Body of pancreas (tissue), 4 donors: ENCODE data around the gene GDPD3. TPM values are rescaled to one million over a fixed set of nuclear protein-coding genes. Genes with fewer than 3 reads are reported as not detected.

ENCODE experiments used
- ATAC-seq: fragments of 150-250 bp; one replicate; pipeline ENCODE4 v1.9.1; 2016
- DNase-seq, 4 donors: peaks; one replicate each; pipeline ENCODE4 v3.0.0-alpha.2; 2019
- H3K27ac ChIP-seq, 4 donors: fragments of 200-600 bp; sonication (generic); 1 replicate in 3 of 4; 2 replicates in 1 of 4; pipeline versions ENCODE4 v1.5.1 to v1.6.1; 2016 to 2019; ENCODE audit warnings: mild to moderate bottlenecking in 1 of 4, mixed read lengths in 1 of 4, moderate library complexity in 1 of 4
- H3K27me3 ChIP-seq, 2 donors: fragments of 200-600 bp; sonication (generic); one replicate each; pipeline ENCODE4 v1.6.0; 2016; ENCODE audit warnings: mild to moderate bottlenecking in 1 of 2
- H3K36me3 ChIP-seq, 2 donors: fragments of 200-600 bp; sonication (generic); replicated peaks in 1 of 2; 2 replicates each; pipeline ENCODE4 v1.5.1; 2016; ENCODE audit warnings: low read depth in 2 of 2; ENCODE audit not compliant: insufficient read depth in 1 of 2
- H3K4me1 ChIP-seq: fragments of 200-600 bp; sonication (generic); one replicate; pipeline ENCODE4 v1.6.0; 2016
- H3K4me3 ChIP-seq, 2 donors: fragments of 200-600 bp; sonication (generic); 1 replicate in 1 of 2; 2 replicates in 1 of 2; pipeline ENCODE4 v1.5.1; 2016 to 2019
- H3K9me3 ChIP-seq, 3 donors: fragments of 200-600 bp; sonication (generic); 1 replicate in 2 of 3; 2 replicates in 1 of 3; pipeline ENCODE4 v1.5.1; 2016
- POLR2A ChIP-seq, 3 donors: fragments of 450-650 bp; IDR thresholded peaks; one replicate each; pipeline ENCODE4 v1.6.1; 2016; ENCODE audit warnings: antibody characterized with exemption in 3 of 3, mild to moderate bottlenecking in 2 of 3
- WGBS, 2 donors: methylation state at CpG; one replicate each; pipeline ENCODE4 v1.1.5; 2017; 5-methylcytosine and 5-hydroxymethylcytosine counted together
- intact Hi-C: fragments of 100-400 bp; cut with DNase I; formaldehyde crosslinking; loops from one replicate; pipeline ENCODE4 v1.15.1; 2023
- total RNA-seq, 2 donors: library from RNA; depleted of rRNA; stranded (reverse); fragments of >200 nt; gene quantifications; one replicate each; pipeline ENCODE4 v1.1.0, GENCODE V29; 2016
- TF ChIP-seq, protein P1 (sequence below), 7 experiments: fragments of 450-650 bp in 4 of 7; fragments of 200-600 bp in 3 of 7; sonication (generic) in 3 of 7; IDR thresholded peaks; one replicate each; pipeline ENCODE4 v1.5.1; 2016 to 2019; ENCODE audit warnings: antibody characterized with exemption in 7 of 7

Gene GDPD3
- total RNA-seq, 2 donors from 2014 or later: 1.8 TPM; not detected in 1

DNA sequence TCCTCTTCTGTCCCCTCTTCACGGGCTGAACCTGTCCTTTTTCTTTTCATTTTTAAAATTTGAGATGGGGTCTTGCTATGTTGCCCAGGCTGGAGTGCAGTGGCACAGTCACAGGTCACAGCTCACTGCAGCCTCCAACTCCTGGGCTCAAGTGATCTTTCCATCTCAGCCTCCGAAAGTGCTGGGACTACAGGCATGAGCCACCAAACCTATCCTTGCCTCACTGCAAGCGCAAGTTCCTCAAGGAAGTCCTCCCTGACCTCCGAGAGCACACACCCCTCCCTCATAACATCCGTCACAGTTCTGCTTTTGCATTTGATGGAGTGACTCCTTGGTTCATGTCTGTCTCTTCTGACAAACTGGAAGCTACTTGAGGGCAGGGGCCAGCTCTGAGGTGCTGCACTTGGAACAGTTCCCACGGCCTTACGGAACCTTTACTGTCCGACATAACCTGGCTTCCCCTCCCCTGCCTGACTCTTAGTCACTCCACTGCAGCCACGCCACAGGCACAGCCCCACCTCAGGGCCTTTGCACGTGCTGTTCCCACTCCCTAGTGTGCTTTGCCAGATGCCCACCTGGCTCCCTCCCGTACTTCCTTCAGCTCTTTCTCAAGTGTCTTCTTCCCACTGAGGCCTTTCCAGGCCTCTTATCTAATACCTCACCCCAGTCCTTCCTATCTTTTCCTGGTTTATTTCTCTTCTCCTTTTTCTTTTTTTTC lies 26.0 kb downstream of the GDPD3 start:
- Histone ChIP-seq H3K36me3 (peaks cover 0 to 21% of the 10 kb centered on the region in 2 donors), H3K4me1 (peaks cover 15% of the 10 kb centered on the region), H3K9me3 (no peaks in the 10 kb centered on the region), H3K4me3 (no peak overlapping the region), H3K27ac (peak overlapping the region in 1 of 4 donors; percentile 14), H3K27me3 (no peaks in the 10 kb centered on the region)
- DNase-seq (peak in 1 of 4 donors; percentile 42), ATAC-seq (no peak)
- intact Hi-C loops: no loop called here
- TF ChIP-seq, protein P1, sequence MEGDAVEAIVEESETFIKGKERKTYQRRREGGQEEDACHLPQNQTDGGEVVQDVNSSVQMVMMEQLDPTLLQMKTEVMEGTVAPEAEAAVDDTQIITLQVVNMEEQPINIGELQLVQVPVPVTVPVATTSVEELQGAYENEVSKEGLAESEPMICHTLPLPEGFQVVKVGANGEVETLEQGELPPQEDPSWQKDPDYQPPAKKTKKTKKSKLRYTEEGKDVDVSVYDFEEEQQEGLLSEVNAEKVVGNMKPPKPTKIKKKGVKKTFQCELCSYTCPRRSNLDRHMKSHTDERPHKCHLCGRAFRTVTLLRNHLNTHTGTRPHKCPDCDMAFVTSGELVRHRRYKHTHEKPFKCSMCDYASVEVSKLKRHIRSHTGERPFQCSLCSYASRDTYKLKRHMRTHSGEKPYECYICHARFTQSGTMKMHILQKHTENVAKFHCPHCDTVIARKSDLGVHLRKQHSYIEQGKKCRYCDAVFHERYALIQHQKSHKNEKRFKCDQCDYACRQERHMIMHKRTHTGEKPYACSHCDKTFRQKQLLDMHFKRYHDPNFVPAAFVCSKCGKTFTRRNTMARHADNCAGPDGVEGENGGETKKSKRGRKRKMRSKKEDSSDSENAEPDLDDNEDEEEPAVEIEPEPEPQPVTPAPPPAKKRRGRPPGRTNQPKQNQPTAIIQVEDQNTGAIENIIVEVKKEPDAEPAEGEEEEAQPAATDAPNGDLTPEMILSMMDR (IDR thresholded peaks at IDR 0.05): no peak
- no peak for TF ChIP-seq POLR2A (IDR thresholded peaks at IDR 0.05)
- WGBS, 2 donors: 77 to 86% methylated on average over 11 of the region's 11 CpGs

DNA sequence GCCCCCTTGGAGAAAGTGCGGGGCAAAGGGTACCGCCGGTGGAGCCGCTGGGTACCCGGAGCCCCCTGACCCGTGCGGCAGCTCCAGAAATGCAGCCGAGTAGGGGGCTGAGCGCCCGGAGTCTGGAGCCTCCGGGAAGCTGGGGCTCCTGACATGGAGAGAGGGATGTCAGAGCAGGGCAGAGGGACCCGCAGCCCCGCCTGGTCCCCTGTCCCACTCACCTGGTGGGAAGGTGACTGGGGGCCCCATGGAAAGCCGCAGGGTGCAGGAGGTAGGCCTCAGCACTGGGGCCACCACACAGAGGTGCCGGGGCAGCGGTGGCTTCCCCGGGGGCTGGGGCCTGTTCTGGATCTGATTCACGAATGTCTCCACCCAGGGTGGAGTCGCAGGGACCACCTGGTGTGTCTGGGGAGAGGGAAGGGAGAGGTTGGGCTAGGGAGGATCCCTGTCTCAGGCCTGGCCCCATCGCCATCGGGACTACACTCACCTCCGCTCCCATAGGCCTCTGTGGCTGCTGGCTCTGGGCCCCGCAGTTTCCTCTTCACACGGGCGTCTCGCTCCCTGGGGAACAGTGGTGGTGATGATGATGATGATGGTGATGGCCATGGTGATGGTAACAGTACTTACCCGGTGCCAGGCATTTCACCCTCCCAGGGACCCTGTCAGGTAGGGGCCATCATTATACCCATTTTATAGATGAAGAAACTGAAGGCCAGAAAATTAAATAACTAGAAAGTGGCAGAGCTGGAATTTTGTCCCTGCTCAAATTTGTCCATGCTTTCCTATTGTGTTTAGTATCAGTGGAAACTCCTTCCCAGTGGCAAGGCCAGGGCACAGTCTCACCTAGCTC lies 26.8 kb downstream of the GDPD3 start:
- WGBS, 2 donors: 88 to 92% methylated on average over 17 to 23 of the region's 27 CpGs
- Histone ChIP-seq H3K4me3 (no peak overlapping the region), H3K9me3 (no peaks in the 10 kb centered on the region), H3K4me1 (peaks cover 9% of the 10 kb centered on the region), H3K27me3 (no peaks in the 10 kb centered on the region), H3K36me3 (peaks cover 0 to 24% of the 10 kb centered on the region in 2 donors), H3K27ac (no peak overlapping the region)
- DNase-seq (no peak), ATAC-seq (no peak)
- intact Hi-C loops: no loop called here
- no peak for TF ChIP-seq POLR2A (IDR thresholded peaks at IDR 0.05)
- TF ChIP-seq, protein P1 (IDR thresholded peaks at IDR 0.05): no peak

DNA sequence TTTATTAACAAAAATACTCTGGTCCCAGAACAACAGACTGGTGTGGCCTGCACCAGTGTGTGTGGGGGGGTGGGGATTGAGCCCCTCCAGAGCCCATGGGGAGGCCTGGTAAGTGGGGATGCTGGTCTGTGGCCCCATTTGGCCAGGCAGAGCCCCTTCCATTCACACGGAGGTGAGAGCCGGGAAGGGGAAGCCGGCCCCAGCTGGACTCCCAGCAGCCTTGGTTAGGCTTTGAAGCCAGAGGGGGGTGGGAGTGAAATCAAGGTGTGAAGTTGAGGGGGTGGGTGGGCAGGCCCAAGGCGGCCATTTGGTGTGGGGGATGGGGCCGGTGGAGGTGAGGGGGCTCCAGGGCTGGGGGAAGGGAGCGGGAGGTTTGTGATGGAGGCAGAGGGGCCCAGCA lies 27.5 kb downstream of the GDPD3 start:
- WGBS, 2 donors: 65 to 82% methylated on average over 3 to 6 of the region's 6 CpGs
- intact Hi-C loops: no loop called here
- no peak overlapping the region for H3K4me3 ChIP-seq

DNA sequence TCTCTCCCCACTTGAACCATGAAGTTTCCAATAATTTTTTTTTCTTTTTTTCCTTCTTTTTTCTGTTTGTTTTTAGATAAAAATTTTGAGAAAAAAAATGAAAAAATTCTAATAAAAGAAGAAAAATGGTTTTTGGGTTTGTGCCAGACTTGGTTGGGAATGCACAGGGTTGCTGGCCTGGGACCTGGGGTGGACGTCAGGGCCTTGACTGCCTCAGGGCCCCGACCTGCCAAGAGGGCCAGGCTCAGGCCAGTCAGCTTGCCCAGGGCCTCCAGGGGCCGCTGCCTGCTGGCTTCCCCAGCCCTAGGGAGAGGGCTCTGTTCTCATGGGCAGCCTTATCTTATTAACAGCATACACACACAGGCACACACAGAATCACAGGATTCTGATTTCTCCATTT lies 28.1 kb downstream of the GDPD3 start:
- Histone ChIP-seq H3K36me3 (peaks cover 0 to 26% of the 10 kb centered on the region in 2 donors), H3K4me1 (peaks cover 8% of the 10 kb centered on the region), H3K27me3 (no peaks in the 10 kb centered on the region), H3K27ac (peak overlapping the region in 1 of 4 donors; percentile 12), H3K9me3 (no peaks in the 10 kb centered on the region), H3K4me3 (no peak overlapping the region)
- 63 to 85% methylated on average over 3 of the region's 3 CpGs for WGBS, 2 donors
- DNase-seq (no peak), ATAC-seq (no peak)
- TF ChIP-seq, protein P1 (IDR thresholded peaks at IDR 0.05): no peak
- no peak for TF ChIP-seq POLR2A (IDR thresholded peaks at IDR 0.05)
- intact Hi-C loops: no loop called here

More for the DNA sequence above, 27.5 kb downstream of the GDPD3 start:
- H3K4me1 ChIP-seq: peaks cover 6% of the 10 kb centered on the region
- H3K27me3 ChIP-seq: no peaks in the 10 kb centered on the region
- TF ChIP-seq POLR2A (IDR thresholded peaks at IDR 0.05): no peak
- TF ChIP-seq, protein P1 (IDR thresholded peaks at IDR 0.05): no peak
- H3K9me3 ChIP-seq: no peaks in the 10 kb centered on the region
- ATAC-seq: no peak
- peaks cover 0 to 26% of the 10 kb centered on the region in 2 donors for H3K36me3 ChIP-seq
- peak overlapping the region in 1 of 4 donors; percentile 12 for H3K27ac ChIP-seq
- no peak for DNase-seq
